GM18508 (cell line): ENCODE data around the gene CYP1A2.

Experiments used
- ATAC-seq: cut with Tn5 transposase; IDR thresholded peaks from one replicate; pipeline ENCODE4 v1.9.1; 2021; ENCODE audit warnings: moderate number of reproducible peaks; ENCODE audit not compliant: insufficient read depth, unreplicated experiment

Gene CYP1A2

DNA sequence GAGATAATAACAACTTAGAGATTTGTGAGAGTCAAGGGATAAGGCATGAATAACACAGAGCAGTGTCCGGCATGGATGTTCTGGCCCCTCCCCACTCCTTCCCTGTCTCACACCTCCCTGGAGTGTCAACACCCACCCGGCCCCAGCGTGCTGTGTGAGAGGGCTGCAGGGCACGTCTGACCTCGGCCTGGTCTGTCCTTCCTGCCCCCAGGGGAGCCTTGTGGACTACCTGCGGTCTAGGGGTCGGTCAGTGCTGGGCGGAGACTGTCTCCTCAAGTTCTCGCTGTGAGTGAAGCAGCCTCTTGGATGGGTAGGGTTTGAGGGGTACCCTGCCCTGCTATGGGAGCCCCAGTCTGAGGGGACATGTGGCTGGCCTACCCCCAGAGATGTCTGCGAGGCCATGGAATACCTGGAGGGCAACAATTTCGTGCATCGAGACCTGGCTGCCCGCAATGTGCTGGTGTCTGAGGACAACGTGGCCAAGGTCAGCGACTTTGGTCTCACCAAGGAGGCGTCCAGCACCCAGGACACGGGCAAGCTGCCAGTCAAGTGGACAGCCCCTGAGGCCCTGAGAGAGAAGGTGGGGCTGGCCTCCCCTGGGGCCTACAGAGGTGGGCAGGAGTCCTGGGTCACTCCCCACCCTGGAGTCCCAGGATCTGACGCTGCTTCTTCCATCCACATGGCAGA is 52.8 kb downstream of the CYP1A2 start:
- no peak for ATAC-seq

GRCh38 chr15:74802290-74802689 is 53.6 kb downstream of the CYP1A2 start:
- ATAC-seq: no peak

DNA sequence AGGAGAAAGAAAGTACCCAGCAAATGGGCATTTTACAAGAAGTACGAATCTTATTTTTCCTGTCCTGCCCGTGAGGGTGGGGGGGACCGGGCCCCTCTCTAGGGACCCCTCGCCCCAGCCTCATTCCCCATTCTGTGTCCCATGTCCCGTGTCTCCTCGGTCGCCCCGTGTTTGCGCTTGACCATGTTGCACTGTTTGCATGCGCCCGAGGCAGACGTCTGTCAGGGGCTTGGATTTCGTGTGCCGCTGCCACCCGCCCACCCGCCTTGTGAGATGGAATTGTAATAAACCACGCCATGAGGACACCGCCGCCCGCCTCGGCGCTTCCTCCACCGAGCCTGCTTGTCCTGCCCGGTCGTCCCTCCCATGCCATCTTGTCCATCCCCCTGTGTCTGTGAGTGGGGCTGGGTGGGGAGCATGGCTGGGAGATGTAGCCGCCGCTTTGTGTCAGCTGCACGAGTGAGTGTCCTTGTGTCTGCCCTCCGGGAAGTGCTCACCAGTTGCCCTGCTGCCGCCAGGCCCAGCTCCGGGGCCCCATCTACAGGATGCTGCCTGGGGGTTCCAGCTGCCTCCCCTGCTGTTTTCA is 54.3 kb downstream of the CYP1A2 start:
- no peak for ATAC-seq

DNA sequence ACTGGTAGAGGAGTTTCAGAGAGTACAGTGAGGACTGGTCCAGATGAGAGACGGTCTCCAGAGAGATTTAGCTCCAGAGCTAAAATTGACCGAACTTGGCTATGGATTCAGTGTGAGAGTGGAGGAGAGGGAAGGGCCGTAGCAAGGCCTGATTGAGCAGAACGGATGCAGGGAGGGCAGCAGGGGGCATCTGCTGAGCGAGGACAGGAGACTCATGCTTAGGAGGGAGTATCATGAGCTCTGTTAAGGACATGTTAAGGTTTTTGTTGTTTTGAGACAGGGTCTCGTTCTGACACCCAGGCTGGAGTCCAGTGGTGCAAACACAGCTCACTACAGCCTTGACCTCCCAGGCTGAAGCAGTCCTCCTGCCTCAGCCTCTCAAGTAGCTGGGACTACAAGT is 56.3 kb downstream of the CYP1A2 start:
- no peak for ATAC-seq
